GM10266 (cell line): Measurements from ENCODE around the gene RFX1.

Source experiments
- DNase-seq: peaks from one replicate; pipeline ENCODE4 v3.0.0; 2012; ENCODE audit errors: extremely low spot score
- TF ChIP-seq, protein P1 (sequence below): IDR thresholded peaks from 2 replicates; pipeline ENCODE4 v1.5.1; 2012; ENCODE audit warnings: mild to moderate bottlenecking, low read depth; ENCODE audit not compliant: control insufficient read depth, insufficient read depth; ENCODE audit errors: missing control alignments

RFX1 gene

DNA sequence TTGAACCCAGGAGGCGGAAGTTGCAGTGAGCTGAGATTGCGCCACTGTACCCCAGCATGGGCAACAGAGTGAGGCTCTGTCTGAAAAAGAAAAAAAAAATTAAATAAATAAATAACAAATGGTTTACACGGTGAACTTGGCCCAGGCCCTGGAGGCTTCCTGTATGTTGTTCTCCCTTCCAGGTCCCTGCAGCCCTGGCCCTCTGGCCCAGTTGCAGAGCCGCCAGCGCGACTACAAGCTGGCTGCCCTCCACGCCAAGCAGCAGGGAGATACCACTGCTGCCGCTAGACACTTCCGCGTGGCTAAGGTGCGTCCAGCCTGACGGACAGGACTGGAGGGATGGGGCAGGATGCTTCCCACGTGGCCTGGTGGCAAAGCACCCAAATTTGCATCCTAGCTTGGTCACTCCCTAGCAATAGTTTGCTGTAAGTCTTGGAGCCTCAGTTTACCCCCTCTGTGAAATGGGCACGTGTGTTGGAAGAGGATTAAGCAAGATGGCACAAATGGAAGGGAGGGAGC, 88.2 kb downstream of the RFX1 start:
- no peak for DNase-seq
- TF ChIP-seq, protein P1, sequence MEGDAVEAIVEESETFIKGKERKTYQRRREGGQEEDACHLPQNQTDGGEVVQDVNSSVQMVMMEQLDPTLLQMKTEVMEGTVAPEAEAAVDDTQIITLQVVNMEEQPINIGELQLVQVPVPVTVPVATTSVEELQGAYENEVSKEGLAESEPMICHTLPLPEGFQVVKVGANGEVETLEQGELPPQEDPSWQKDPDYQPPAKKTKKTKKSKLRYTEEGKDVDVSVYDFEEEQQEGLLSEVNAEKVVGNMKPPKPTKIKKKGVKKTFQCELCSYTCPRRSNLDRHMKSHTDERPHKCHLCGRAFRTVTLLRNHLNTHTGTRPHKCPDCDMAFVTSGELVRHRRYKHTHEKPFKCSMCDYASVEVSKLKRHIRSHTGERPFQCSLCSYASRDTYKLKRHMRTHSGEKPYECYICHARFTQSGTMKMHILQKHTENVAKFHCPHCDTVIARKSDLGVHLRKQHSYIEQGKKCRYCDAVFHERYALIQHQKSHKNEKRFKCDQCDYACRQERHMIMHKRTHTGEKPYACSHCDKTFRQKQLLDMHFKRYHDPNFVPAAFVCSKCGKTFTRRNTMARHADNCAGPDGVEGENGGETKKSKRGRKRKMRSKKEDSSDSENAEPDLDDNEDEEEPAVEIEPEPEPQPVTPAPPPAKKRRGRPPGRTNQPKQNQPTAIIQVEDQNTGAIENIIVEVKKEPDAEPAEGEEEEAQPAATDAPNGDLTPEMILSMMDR = no peak

DNA sequence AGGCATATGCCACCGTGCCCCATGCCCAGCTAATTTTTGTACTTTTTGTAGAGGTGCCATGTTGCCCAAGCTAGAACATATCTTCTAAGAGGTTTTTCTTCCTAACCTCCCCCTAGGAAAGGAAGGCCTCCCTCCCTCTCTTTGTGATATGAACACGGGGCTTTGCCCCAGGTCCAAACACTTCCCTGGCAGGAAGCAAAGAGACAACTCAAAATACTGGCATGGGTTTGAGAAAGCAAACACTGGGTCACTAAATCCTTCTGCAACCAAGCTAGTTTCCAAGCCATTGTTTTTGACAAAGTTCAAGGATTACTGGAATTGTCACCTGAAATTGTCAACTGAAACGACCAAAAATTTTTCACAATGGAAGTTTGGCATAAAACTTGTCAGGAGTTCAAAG, 91.3 kb downstream of the RFX1 start:
- TF ChIP-seq, protein P1 = no peak
- DNase-seq = no peak

DNA sequence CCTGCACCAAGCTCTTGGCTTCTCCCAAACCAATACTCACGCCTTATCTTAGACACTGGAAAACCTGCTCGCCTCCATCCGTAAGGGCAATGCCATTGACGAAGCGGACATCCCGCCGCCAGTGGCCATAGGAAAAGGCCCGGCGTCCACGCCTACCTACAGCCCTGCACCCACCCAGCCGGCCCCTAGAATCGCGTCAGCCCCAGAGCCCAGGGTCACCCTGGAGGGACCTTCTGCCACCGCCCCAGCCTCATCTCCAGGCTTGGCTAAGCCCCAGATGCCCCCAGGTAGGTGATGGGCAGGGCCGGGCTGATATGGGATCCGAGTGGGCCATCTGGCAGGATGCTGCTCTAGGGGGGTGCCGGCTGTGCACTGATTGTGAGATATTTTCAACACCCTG, 92.8 kb downstream of the RFX1 start:
- DNase-seq = no peak
- TF ChIP-seq, protein P1 = no peak
